ENCODE results near the gene DCXR. TPM values are rescaled to one million over a fixed set of nuclear protein-coding genes. Genes with fewer than 3 reads are reported as not detected.

DCXR gene
- total and polyA plus RNA-seq, 5 donors from 2014 or later: 96.9 to 150 (median 129) TPM

DNA sequence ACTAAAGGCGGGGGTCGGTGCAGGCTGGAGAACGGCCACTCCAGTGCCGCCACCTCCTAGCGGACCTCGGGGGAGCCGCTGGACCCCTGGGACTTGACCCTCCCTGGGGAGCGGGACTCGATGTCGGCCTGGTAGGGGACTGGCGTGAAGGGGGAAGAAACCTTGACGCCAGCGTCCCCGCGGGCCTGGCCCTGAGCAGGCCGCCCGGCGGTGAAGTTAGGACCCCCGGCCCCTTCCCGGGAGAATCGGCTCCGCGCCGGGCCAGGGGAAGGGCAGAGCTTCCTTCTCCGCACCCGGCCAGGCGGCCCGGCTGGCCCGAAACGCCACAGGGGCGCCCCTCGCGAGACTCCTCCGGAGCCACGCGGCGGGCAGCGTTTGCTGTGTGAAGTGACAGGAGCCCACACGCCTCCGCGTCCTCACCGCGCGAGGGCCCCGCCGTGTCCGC, 27.7 kb upstream of the DCXR start:
- Histone ChIP-seq H3K4me1 (ENCODE audit: control insufficient read depth, insufficient read depth, low read length, poor library complexity, severe bottlenecking) (peaks cover 25% of the 10 kb centered on the region), H3K27ac (ENCODE audit: insufficient read depth, low read length, poor library complexity, severe bottlenecking) (peak overlapping the region; percentile 57), H3K9me3 (ENCODE audit: control insufficient read depth in 2 of 2, low read length in 2 of 2) (no peaks in the 10 kb centered on the region), H3K4me3 (ENCODE audit: low read depth, low read length) (no peak overlapping the region), H3K27me3 (ENCODE audit: control insufficient read depth, insufficient read depth, low read length) (no peaks in the 10 kb centered on the region), H3K36me3 (ENCODE audit: control insufficient read depth, insufficient read depth, low read length) (peaks cover 9% of the 10 kb centered on the region)
- H3K36me3 Mint-ChIP-seq: no peaks in the 10 kb centered on the region
- DNase-seq (peak in 1 of 3 donors; percentile 44), ATAC-seq (ENCODE audit: low read depth in 2 of 2) (peak; percentile 39 to 48)
- H3K4me3 Mint-ChIP-seq: peak overlapping the region in 3 of 4 donors; percentile 76 to 83 (median 78)
- peaks cover 0 to 2% (median 0%) of the 10 kb centered on the region in 7 donors for H3K9me3 Mint-ChIP-seq
- H3K27ac Mint-ChIP-seq: peak overlapping the region in 1 of 3 donors; percentile 15
- H3K27me3 Mint-ChIP-seq: no peaks in the 10 kb centered on the region
- peaks cover 0 to 19% (median 3%) of the 10 kb centered on the region in 4 donors for H3K4me1 Mint-ChIP-seq

DNA sequence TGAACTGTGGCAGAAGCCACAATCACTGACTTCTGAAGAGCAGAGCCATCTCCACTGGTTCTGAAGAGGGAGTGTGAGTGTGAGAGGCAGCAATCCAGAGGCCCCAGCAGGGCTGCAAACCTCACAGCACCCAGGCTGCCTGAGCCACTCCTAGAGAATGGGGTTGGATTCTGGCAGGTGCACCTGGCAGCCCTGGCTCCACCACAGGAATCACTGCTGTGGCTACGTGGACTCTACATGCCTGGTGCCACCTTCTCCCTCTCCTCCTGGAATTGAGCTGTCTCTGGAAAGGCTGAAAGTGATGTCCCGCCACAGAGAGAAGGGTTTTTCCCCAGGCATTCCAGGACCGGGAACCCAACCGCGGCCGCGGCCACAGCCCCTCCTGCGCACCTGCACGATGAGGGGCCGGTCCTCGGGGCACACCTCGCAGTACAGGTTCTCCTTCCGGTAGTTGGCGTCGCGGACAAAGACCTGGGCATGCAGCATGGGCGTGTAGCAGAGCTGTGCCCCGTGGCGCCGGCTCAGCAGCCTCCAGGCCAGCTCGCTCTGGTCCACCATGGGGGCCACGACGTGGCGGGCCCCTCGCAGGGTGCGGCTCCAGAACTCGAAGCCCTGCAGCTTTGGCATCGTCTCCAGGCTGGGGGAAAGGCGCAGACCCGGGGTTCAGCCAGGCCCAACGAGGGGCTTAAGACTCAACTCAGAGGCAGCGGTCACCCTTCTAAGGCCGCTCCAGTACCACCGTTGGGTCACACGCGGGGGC, 27.1 kb upstream of the DCXR start:
- no peak for ATAC-seq (ENCODE audit: low read depth in 2 of 2)
- DNase-seq: no peak
- Mint-ChIP-seq H3K9me3 (peaks cover 0 to 2% (median 0%) of the 10 kb centered on the region in 7 donors), H3K36me3 (no peaks in the 10 kb centered on the region), H3K27ac (peak overlapping the region in 2 of 3 donors; percentile 52 to 71), H3K27me3 (no peaks in the 10 kb centered on the region), H3K4me3 (peak overlapping the region; percentile 76 to 83 (median 80)), H3K4me1 (peaks cover 0 to 19% (median 3%) of the 10 kb centered on the region in 4 donors)
- peaks cover 9% of the 10 kb centered on the region for H3K36me3 ChIP-seq (ENCODE audit: control insufficient read depth, insufficient read depth, low read length)
- peak overlapping the region; percentile 57 for H3K27ac ChIP-seq (ENCODE audit: insufficient read depth, low read length, poor library complexity, severe bottlenecking)
- no peaks in the 10 kb centered on the region for H3K9me3 ChIP-seq (ENCODE audit: control insufficient read depth in 2 of 2, low read length in 2 of 2)
- peaks cover 25% of the 10 kb centered on the region for H3K4me1 ChIP-seq (ENCODE audit: control insufficient read depth, insufficient read depth, low read length, poor library complexity, severe bottlenecking)
- no peak overlapping the region for H3K4me3 ChIP-seq (ENCODE audit: low read depth, low read length)
- H3K27me3 ChIP-seq (ENCODE audit: control insufficient read depth, insufficient read depth, low read length): no peaks in the 10 kb centered on the region

DNA sequence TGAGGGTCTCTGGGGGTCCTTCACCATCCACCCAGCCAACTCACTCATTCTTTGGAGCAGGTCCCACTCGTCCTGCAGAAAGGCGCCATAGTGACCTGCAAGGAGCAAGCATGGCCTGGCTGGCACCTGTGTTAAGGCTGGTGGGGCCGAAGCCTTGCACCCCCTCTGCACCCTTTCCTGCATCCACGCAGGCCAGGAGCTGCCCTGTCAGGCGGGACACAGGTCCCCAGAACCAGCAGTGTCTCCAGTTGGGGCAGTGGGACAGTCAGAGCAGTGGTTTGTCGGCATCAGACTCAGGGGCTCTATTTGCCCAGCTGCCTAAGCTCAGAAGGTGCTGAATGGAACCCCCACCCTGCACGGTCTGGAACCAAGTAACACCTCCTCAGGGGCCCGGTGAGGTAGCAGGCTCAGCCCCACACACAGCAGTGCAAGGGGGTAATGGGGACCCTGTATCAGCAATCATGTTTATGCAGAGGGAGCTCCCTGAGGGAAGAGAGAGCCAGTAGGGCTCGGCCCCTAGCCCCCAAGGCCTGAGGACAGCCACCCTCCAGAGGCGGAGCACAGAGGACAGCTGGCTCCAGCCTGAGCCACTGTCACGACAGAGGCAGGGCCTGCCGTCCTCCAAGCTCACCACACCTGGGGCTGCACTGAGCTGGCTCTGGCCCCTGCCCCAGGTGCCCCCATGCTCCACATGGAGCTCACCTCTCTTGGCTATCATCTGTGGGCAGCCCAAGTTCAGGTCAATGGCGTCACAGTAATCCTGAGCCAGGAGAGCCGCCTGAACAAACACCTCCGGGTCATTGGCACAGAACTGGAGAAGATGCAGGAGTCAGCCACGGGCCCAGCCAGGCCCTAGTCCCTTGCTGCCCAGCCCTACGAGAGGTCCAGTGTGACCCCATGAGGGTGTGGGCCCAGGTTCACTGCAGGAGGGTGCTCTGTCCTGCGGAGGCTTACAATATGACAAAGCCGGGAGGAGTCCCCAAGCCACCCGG, 26.2 kb upstream of the DCXR start:
- no peaks in the 10 kb centered on the region for H3K27me3 Mint-ChIP-seq
- H3K4me1 Mint-ChIP-seq: peaks cover 0 to 19% (median 3%) of the 10 kb centered on the region in 4 donors
- H3K36me3 Mint-ChIP-seq: no peaks in the 10 kb centered on the region
- Histone ChIP-seq H3K4me3 (ENCODE audit: low read depth, low read length) (no peak overlapping the region), H3K9me3 (ENCODE audit: control insufficient read depth in 2 of 2, low read length in 2 of 2) (no peaks in the 10 kb centered on the region), H3K4me1 (ENCODE audit: control insufficient read depth, insufficient read depth, low read length, poor library complexity, severe bottlenecking) (peaks cover 25% of the 10 kb centered on the region), H3K27me3 (ENCODE audit: control insufficient read depth, insufficient read depth, low read length) (no peaks in the 10 kb centered on the region), H3K27ac (ENCODE audit: insufficient read depth, low read length, poor library complexity, severe bottlenecking) (no peak overlapping the region), H3K36me3 (ENCODE audit: control insufficient read depth, insufficient read depth, low read length) (peaks cover 9% of the 10 kb centered on the region)
- H3K27ac Mint-ChIP-seq: peak overlapping the region in 1 of 3 donors; percentile 71
- peaks cover 0 to 2% (median 0%) of the 10 kb centered on the region in 7 donors for H3K9me3 Mint-ChIP-seq
- peak overlapping the region; percentile 76 to 83 (median 80) for H3K4me3 Mint-ChIP-seq
- no peak for ATAC-seq (ENCODE audit: low read depth in 2 of 2)
- DNase-seq: no peak

DNA sequence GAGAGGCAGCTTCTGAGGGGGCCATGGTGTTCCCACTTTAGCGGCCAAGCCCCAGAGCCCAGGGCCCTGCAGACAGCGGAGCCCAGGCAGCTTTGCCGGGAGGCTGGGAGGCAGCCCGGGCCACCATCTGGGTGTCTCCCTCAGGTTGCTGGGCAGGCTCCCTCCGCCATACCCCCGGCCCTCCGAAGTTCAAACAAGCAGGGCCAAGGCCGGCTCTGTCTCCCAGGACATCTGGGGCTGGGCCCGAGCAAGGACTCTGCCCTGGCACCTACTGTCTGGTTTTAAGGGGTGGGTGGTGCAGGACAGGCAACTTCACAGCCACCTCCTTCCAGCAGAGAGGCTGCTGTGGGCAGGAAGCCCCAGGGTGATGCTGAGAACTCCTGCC, 25.5 kb upstream of the DCXR start:
- peak overlapping the region in 1 of 4 donors; percentile 69 for H3K4me3 Mint-ChIP-seq
- no peak for ATAC-seq (ENCODE audit: low read depth in 2 of 2)
- H3K36me3 ChIP-seq (ENCODE audit: control insufficient read depth, insufficient read depth, low read length): peaks cover 9% of the 10 kb centered on the region

DNA sequence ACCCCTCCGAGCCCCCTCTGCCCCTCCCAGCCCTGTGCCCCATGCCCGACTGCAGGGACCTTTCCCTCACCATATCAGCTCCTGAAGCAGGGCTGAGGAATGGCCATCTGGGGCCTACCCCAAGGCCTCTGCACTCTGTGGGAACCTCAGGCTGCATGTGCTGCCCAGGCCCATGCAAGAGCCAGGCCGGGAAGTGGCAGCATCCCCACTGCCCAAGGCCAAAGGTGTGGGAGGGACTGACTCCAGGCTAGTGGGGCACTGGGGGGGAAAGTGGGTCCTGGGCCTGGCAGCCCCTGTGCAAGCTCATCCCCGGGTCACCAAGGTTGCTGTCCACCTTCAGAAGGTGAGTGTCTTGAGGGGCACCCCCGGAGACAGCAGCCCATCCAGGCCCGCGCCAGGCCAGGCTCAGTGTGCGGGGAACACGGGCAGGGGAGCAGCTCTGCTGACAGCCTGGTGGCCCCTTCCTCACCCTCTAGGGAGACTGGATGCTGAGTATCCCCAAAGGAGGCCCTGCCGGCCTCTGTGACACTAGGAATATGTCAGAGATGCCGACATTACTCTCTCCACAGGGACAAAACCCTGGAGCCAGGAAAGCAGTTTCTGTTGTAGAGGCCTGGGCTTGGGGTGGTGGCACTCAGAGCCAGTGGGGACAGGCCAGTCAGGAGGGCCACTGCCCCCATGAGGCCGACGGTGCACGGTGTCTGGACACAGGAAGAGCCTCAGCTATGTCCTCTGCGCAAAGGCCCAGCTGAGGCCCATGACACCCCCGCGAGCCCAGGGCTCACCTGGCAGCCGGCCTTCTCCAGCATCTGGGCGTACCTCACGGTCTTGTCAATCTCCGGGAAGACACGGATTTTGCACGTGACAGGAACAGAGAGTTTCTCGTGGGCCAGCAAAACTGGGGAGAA, 24.8 kb upstream of the DCXR start:
- H3K4me1 ChIP-seq (ENCODE audit: control insufficient read depth, insufficient read depth, low read length, poor library complexity, severe bottlenecking): peaks cover 25% of the 10 kb centered on the region
- H3K4me3 ChIP-seq (ENCODE audit: low read depth, low read length): no peak overlapping the region
- no peaks in the 10 kb centered on the region for H3K9me3 ChIP-seq (ENCODE audit: control insufficient read depth in 2 of 2, low read length in 2 of 2)
- H3K27ac Mint-ChIP-seq: no peak overlapping the region
- peaks cover 0 to 2% (median 0%) of the 10 kb centered on the region in 7 donors for H3K9me3 Mint-ChIP-seq
- peaks cover 0 to 19% (median 3%) of the 10 kb centered on the region in 4 donors for H3K4me1 Mint-ChIP-seq
- H3K4me3 Mint-ChIP-seq: peak overlapping the region in 3 of 4 donors; percentile 39 to 69 (median 41)
- ATAC-seq (ENCODE audit: low read depth in 2 of 2) (no peak), DNase-seq (no peak)
- H3K36me3 ChIP-seq (ENCODE audit: control insufficient read depth, insufficient read depth, low read length): peaks cover 15% of the 10 kb centered on the region
- H3K27me3 Mint-ChIP-seq: no peaks in the 10 kb centered on the region
- H3K27ac ChIP-seq (ENCODE audit: insufficient read depth, low read length, poor library complexity, severe bottlenecking): no peak overlapping the region
- no peaks in the 10 kb centered on the region for H3K27me3 ChIP-seq (ENCODE audit: control insufficient read depth, insufficient read depth, low read length)
- peaks cover 5% of the 10 kb centered on the region for H3K36me3 Mint-ChIP-seq

More for the DNA sequence above, 25.5 kb upstream of the DCXR start:
- Mint-ChIP-seq H3K36me3 (peaks cover 1% of the 10 kb centered on the region), H3K27me3 (no peaks in the 10 kb centered on the region), H3K9me3 (peaks cover 0 to 2% (median 0%) of the 10 kb centered on the region in 7 donors), H3K27ac (no peak overlapping the region), H3K4me1 (peaks cover 0 to 19% (median 3%) of the 10 kb centered on the region in 4 donors)
- no peak overlapping the region for H3K4me3 ChIP-seq (ENCODE audit: low read depth, low read length)
- H3K27me3 ChIP-seq (ENCODE audit: control insufficient read depth, insufficient read depth, low read length): no peaks in the 10 kb centered on the region
- H3K9me3 ChIP-seq (ENCODE audit: control insufficient read depth in 2 of 2, low read length in 2 of 2): no peaks in the 10 kb centered on the region
- H3K27ac ChIP-seq (ENCODE audit: insufficient read depth, low read length, poor library complexity, severe bottlenecking): no peak overlapping the region
- peaks cover 25% of the 10 kb centered on the region for H3K4me1 ChIP-seq (ENCODE audit: control insufficient read depth, insufficient read depth, low read length, poor library complexity, severe bottlenecking)
- DNase-seq: no peak

DNA sequence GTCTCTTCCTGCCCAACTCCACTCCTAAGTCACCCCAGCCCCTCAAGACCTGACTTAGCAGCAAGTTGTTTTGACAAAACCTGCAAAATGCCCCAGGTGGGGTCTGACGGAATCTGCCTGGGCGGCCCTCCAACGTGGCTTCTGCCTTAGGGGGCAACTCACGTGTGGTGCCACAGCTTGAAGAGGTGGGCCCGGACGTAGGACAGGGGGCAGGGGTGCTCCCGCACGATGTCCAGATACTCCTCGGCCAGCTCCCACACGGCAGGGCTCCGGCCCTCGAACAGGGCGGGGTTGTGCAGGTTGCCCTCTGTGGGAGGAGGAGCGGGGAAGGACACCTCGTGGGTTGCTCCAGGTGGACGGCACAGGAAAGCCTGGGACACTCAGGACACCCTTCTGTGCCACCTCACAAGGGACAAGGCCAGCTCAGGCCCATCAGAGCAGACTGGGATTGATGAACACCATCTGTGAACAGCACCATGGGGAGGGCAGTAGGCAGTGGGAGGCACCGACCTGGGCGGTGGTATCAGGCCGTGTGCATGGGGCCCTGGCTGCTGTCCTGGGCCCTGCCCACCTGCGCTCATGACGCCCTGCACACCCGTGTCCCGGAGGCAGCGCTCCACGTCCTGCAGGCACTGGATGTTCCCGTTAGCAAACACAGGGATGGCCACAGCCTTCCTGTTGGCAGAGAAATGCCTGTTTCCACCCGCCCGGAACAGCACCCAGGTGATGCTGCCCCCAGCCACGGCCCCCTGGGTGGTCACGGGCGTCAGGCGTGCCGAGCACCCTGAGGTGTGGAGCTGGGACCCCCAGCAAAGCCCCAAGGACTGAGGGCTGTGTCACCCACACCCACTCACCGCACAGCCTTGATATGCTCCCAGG, 23.8 kb upstream of the DCXR start:
- peaks cover 0 to 2% (median 0%) of the 10 kb centered on the region in 7 donors for H3K9me3 Mint-ChIP-seq
- Histone ChIP-seq H3K4me3 (ENCODE audit: low read depth, low read length) (no peak overlapping the region), H3K27ac (ENCODE audit: insufficient read depth, low read length, poor library complexity, severe bottlenecking) (no peak overlapping the region), H3K9me3 (ENCODE audit: control insufficient read depth in 2 of 2, low read length in 2 of 2) (no peaks in the 10 kb centered on the region), H3K27me3 (ENCODE audit: control insufficient read depth, insufficient read depth, low read length) (no peaks in the 10 kb centered on the region), H3K36me3 (ENCODE audit: control insufficient read depth, insufficient read depth, low read length) (peaks cover 18% of the 10 kb centered on the region), H3K4me1 (ENCODE audit: control insufficient read depth, insufficient read depth, low read length, poor library complexity, severe bottlenecking) (peaks cover 23% of the 10 kb centered on the region)
- ATAC-seq (ENCODE audit: low read depth in 2 of 2) (no peak), DNase-seq (no peak)
- H3K27ac Mint-ChIP-seq: no peak overlapping the region
- no peaks in the 10 kb centered on the region for H3K27me3 Mint-ChIP-seq
- peaks cover 0 to 13% (median 1%) of the 10 kb centered on the region in 4 donors for H3K4me1 Mint-ChIP-seq
- H3K36me3 Mint-ChIP-seq: peaks cover 5% of the 10 kb centered on the region
- H3K4me3 Mint-ChIP-seq: no peak overlapping the region

Measured in CD4-positive, CD25-positive, alpha-beta regulatory T cell (primary cell).